Activated T-helper 1 cell treated with anti-CD3 and anti-CD28 coated beads, Interleukin-2, amount 50 U/mL, for 16 hours (primary cell): Measurements from ENCODE around the gene GOLIM4.
"Not testable (repeated sequence)": the region's sequence is repeated elsewhere in the genome, so short reads cannot be mapped to it uniquely, and the experiment has no call there.

Experiments
- DNase-seq, 2 donors: peaks; one replicate each; pipeline ENCODE4 v3.0.0-alpha.2; 2020; ENCODE audit warnings: low read depth in 1 of 2, low spot score in 1 of 2

The GOLIM4 gene

GRCh38 chr3:168095611-168096209 lies at the start of gene GOLIM4:
Gene GOLIM4 (minus strand): TSS chr3:168095924. CDS start chr3:168095285, 639 bp downstream.
- DNase-seq = no peak

GRCh38 chr3:168141405-168141998 lies 45.8 kb upstream of the GOLIM4 start:
- DNase-seq = no peak

- DNase-seq = no peak
Measured at GRCh38 chr3:168139947-168140346, 44.2 kb upstream of the GOLIM4 start.

GRCh38 chr3:168138421-168138820 lies 42.7 kb upstream of the GOLIM4 start:
- no peak for DNase-seq

GRCh38 chr3:168134931-168135330 lies 39.2 kb upstream of the GOLIM4 start:
- no peak for DNase-seq

GRCh38 chr3:168130250-168130649 lies 34.5 kb upstream of the GOLIM4 start:
- DNase-seq = not testable (repeated sequence)

- DNase-seq = not testable (repeated sequence)
Measured at GRCh38 chr3:168128463-168128862, 32.7 kb upstream of the GOLIM4 start.

GRCh38 chr3:168127466-168127865 lies 31.7 kb upstream of the GOLIM4 start:
- no peak for DNase-seq

GRCh38 chr3:168124791-168125190 lies 29.1 kb upstream of the GOLIM4 start:
- DNase-seq = no peak

GRCh38 chr3:168124291-168124690 lies 28.6 kb upstream of the GOLIM4 start:
- DNase-seq = no peak

- DNase-seq = no peak
Measured at GRCh38 chr3:168123201-168124176, 27.8 kb upstream of the GOLIM4 start.

GRCh38 chr3:168121184-168122017 lies 25.7 kb upstream of the GOLIM4 start:
- DNase-seq = no peak

- no peak for DNase-seq
Measured at GRCh38 chr3:168117853-168118313, 22.2 kb upstream of the GOLIM4 start.

- no peak for DNase-seq
Measured at GRCh38 chr3:168117059-168117458, 21.3 kb upstream of the GOLIM4 start.

GRCh38 chr3:168116279-168116678 lies 20.6 kb upstream of the GOLIM4 start:
- DNase-seq = no peak

- no peak for DNase-seq
Measured at GRCh38 chr3:168113848-168114247, 18.1 kb upstream of the GOLIM4 start.

- no peak for DNase-seq
Measured at GRCh38 chr3:168112894-168113293, 17.2 kb upstream of the GOLIM4 start.

GRCh38 chr3:168104361-168104760 lies 8.6 kb upstream of the GOLIM4 start:
- no peak for DNase-seq

- no peak for DNase-seq
Measured at GRCh38 chr3:168102735-168103410, 7.1 kb upstream of the GOLIM4 start.

GRCh38 chr3:168100777-168101492 lies 5.2 kb upstream of the GOLIM4 start:
- no peak for DNase-seq
